SIG-M5 treated with dmso at 0.1 percent for 504 hours (cell line): ENCODE measurements around the gene RPL28.

Source experiments
- DNase-seq: peaks from one replicate; lab custom pipeline; 2025; ENCODE audit not compliant: unreplicated experiment; lab: John Stamatoyannopoulos, UW

The RPL28 gene

DNA sequence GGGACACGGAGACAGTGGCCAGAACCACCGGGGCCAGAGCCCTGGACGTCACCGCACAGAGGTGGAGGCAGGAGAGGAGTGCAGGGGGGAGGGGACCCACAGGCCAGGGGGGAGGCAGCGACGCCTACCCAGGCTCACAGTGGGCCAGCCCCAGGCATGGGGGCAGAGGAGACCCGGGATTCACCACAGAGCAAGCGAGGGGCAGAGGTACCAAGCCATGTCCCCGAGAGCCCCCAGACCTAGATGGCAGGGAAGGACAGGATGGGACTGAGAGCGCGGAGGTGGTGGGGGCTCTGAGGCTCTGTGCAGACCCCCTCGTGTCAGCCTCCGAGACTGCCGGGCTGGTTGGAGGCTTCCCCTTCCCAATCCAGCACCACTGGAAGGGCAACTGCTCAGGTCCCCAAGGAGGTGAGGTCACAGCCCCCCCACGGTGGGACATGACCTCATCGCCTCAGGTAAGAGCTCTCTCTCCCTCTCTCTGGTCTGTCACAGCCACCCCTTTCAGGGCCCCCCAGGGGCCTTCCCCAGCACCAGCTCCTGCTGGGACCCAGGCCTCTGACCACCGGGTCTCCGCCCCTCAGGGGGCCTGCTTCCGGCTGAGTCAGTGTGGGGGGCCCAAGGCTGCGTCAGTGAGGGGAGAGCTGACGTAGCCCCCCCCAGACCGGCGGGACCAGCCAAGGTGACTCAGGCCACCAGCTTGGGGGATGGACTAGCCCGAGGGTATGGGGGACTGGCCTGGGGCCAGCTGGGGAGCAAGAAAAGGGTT lies 13.2 kb upstream of the RPL28 start:
- DNase-seq: no peak

DNA sequence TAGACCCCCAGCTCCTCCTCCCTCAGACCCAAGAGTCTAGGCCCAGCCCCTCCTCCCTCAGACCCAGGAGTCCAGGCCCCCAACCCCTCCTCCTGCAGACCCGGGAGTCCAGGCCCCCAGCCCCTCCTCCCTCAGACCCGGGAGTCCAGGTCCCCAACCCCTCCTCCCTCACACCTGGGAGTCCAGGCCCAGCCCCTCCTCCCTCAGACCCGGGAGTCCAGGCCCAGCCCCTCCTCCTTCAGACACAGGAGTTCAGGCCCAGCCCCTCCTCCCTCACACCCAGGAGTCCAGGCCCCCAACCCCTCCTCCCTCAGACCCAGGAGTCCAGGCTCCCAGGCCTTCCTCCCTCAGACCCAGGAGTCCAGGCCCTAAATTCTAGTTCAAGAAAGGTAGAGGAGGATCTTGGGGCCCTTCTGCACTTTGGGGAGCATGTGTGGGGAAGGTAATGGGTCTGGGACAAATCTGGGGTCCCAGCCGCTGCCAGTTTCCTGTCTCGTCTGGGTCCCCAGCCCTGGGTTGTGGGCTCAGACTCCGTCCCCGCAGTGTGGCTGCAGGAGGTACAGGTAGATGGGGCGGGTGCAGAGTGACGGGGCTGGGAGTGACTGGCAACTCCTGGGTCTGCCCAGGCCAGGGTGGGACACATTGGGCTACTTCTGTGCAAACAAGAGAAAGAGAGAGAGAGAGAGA lies 12.3 kb upstream of the RPL28 start:
- DNase-seq: no peak

DNA sequence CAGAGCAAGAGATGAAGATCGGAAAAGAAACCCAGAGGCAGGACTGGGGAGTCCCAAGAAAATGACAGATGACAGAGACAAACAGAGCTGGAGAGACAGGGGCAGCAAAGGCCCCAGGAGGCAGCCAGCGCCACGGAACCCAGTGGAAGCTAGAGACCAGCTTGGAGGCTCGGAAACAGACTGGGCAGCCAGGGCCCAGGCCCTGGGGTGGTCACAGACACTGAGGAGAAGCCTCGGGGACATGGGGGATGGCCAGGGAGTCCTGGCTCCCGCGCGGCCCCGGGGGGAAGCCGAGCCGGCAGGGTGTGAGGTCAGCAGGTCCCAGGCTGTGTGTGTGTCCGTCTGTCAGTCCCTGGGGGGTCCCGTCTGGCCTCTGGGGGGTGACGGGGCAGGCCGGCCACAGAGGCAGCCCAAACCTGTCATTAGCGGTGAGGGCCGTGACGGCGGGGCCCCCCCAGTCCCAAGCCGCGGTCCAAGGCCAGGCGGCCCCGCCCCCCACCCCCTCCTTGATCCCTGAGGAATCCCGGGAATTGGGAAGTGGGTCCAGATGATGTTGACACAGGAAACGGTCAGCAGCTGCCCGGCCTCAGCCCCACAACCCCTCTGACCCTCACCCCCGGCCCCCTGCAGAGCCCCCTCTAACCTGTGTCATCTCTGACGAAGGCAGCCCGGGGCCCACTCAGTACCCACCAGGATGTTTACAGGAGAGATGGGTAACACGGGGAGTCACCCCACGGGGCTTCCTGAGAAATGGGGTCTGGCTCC lies 11.6 kb upstream of the RPL28 start:
- no peak for DNase-seq

- no peak for DNase-seq
Measured at GRCh38 chr19:55376241-55376933, 9.3 kb upstream of the RPL28 start, which contains the start of gene TMEM190. Gene TMEM190, plus strand, starts transcription at chr19:55376826. Its CDS starts 28 bp downstream, at chr19:55376854.

DNA sequence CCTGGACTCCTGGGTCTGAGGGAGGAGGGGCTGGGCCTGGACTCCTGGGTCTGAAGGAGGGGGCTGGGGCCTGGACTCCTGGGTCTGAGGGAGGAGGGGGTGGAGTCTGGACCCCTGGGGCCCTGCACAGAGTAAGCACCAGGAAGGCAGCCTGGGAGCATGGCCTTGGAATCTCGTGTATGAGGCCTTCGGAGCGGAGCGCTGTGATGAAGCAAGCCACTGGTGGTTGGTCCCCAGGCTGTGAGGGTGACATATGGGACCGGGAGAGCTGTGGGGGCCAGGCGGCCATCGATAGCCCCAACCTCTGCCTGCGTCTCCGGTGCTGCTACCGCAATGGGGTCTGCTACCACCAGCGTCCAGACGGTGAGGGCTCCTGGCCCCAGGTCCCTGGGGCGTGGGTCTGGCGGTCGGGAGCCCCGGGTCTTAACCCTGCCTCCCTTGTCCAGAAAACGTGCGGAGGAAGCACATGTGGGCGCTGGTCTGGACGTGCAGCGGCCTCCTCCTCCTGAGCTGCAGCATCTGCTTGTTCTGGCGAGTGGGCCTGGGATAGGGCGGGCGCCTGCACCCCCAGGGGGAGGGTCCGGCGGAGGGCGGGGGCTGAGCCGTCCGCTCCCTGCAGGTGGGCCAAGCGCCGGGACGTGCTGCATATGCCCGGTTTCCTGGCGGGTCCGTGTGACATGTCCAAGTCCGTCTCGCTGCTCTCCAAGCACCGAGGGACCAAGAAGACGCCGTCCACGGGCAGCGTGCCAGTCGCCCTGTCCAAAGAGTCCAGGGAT lies 8.2 kb upstream of the RPL28 start:
- no peak for DNase-seq

DNA sequence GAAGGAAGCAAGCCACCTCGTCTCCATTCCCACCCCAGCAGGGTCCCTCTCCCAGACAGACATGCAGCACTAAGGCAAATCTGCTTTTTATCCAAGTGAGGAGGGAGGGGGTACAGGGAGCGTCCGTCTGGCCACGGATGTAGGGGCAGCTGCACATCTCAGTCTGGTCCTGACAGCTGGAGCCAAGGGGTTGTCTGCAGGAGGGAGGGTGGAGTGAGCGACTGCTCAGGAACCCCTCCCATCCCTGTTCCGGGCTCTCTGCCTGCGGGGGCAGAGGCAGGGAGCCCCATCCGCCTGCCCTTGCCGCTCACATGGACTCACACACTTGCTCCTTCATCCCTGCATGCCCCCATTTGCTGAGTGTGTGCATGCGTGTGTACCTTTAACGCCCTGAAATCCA lies 6.6 kb upstream of the RPL28 start:
- no peak for DNase-seq

DNA sequence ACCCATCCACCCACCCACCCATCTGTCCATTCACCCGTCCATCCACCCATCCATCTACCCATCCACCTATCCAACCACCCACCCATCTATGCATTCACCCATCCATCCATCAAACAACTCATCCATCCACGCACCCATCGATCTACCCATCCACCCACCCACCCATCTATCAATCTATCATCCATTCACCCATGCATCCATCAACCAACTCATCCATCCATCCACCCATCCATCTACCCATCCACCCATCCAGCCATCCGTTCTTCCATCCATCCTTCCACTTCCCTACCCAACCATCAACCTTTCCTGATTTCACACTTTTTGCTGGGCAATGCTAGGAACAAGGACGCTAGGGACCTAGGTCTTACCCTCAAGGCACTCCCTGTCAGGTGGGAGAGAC lies 3.7 kb upstream of the RPL28 start:
- no peak for DNase-seq

DNA sequence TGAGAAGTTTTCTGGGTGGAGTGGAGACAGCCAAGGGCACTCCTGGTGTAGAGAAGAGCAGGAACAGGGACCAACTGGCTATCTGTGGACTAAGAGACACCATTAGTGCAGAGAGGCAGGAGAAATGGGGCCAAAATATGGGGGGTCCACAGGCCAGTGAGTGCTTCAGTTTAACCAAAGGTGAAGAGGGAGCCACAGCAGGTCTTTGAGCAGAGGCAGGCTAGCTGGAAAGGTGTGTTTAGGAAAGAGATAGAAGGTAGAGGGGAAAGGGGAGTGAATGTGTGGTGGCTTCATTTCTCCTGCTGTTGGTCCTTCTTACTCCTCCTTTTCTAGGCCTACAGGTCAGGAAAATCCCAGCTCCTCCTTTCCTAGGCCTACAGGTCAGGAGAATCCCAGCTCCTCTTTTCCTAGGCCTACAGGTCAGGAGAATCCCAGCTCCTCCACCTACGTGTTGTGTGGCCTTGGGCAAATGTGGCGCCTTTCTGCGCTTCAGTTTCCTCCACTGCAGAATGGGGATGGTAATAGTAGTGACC lies 3.1 kb upstream of the RPL28 start:
- no peak for DNase-seq

- DNase-seq: peak; percentile 55
Measured at GRCh38 chr19:55383279-55384130, 2.2 kb upstream of the RPL28 start.

DNA sequence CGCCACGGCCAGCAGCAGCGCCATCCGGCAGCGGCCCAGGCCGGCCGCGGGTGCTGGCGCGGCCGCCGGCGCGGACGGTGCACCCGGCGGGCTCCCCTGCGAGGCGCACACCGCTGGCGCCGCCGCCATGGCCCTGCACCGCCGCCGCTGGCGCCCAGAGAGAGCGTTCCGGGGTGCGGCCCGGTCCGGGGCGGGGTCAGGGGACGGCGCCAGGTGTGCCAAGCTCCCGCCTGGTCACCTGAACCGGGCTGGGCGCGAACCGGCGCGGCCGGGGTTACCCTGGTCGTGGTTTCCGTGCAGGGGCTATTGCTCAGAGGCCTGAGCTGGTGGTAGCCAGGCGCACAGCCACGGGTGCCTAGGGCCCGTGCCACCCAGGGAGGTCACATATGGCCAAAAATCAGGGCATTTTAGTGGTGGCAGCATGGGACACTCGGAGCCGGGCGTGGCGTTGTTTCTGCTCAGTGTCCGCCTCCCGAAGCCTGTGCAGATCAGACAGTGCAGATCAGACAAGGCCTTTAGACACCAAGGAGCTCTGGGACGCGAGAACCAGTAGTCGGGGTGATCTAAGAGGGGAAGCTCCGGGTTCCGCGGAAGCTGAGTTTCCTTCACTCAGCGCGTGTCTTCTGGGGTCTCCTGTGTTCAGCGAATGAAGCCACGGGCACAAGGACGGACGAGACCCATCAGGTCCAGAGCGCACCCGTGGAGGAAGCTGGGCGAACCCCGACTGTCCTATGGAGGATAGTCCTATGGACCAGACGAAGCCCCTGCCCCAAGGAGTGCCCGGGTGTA lies 1.4 kb upstream of the RPL28 start, which contains the start of gene TMEM238:
TMEM238 (minus strand) TSS at position 162 of the 789 bp plus-strand sequence; CDS start at position 129, 33 bp downstream.
- DNase-seq: peak; percentile 51

GRCh38 chr19:55384920-55385723 lies 610 bp upstream of the RPL28 start:
- peak; percentile 90 for DNase-seq

- DNase-seq: no peak
Measured at GRCh38 chr19:55386493-55386971, 800 bp downstream of the RPL28 start.

DNA sequence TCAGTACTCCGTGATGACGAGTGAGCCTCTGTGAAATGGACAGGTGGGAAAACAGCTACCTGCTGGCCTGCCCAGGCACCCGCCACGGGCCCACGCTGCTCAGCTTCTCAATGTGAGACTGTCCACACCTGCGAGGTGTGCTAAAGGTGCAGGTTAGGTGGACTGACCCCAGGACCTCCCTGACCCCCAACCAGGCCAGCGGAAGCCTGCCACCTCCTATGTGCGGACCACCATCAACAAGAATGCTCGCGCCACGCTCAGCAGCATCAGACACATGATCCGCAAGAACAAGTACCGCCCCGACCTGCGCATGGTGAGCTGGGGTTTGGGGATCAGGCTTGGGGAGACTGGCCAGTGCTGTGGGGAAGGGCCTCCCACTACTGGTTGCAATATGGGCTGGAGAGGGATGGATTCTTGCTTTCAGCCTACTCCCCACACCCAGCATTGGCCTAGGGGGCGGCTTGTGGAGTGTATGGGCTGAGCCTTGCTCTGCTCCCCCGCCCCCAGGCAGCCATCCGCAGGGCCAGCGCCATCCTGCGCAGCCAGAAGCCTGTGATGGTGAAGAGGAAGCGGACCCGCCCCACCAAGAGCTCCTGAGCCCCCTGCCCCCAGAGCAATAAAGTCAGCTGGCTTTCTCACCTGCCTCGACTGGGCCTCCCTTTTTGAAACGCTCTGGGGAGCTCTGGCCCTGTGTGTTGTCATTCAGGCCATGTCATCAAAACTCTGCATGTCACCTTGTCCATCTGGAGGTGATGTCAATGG lies 2.2 kb downstream of the RPL28 start:
- no peak for DNase-seq

GRCh38 chr19:55389386-55390317 lies 3.9 kb downstream of the RPL28 start:
- DNase-seq: no peak

GRCh38 chr19:55390461-55390880 lies 4.7 kb downstream of the RPL28 start:
- no peak for DNase-seq
